Endothelial cell of umbilical vein (primary cell): ENCODE measurements around the gene CNKSR2. TPM values are rescaled to one million over a fixed set of nuclear protein-coding genes. Genes with fewer than 3 reads are reported as not detected.

Experiments
- BruUV-seq: library from RNA; stranded (reverse); fragments of 400-500 nt; replicated peaks from 2 replicates; lab custom pipeline; 2021; lab: Mats Ljungman, UMichigan
- CTCF ChIA-PET: fragments of 300-600, 350-600 bp; sonication (Branson Sonifier 250); formaldehyde crosslinking; loops from one replicate; lab custom pipeline; 2021; ENCODE audit warnings: antibody characterized with exemption, inconsistent platforms; lab: Charles Lee
- POLR2A ChIA-PET: fragments of 300-600, 350-600 bp; sonication (Branson Sonifier 250); formaldehyde crosslinking; loops from one replicate; lab custom pipeline; 2021; ENCODE audit warnings: antibody characterized with exemption, inconsistent platforms; lab: Charles Lee
- DNase-seq: peaks from one replicate; pipeline ENCODE4 v3.0.0-alpha.2; 2011; ENCODE audit warnings: low read depth, low spot score
- FAIRE-seq: peaks from 2 replicates; lab custom pipeline; 2011; peaks lifted over from hg19 to GRCh38; lab: Jason Lieb, UNC
- H2AFZ ChIP-seq: 2 replicates; pipeline ENCODE4 v1.6.0; 2012; ENCODE audit warnings: low read depth, low read length, control low read depth, inconsistent platforms
- H3K27ac ChIP-seq: 2 replicates; pipeline ENCODE4 v1.5.1; 2011; ENCODE audit warnings: low read depth, mild to moderate bottlenecking, control low read depth, low read length, moderate library complexity; ENCODE audit not compliant: insufficient read depth
- H3K27me3 ChIP-seq, 2 experiments: 2 replicates each; pipeline versions ENCODE4 v1.6.0 to v1.6.1; 2011; ENCODE audit warnings: low read length in 2 of 2, mixed read lengths in 1 of 2; ENCODE audit not compliant: control insufficient read depth in 2 of 2, insufficient read depth in 2 of 2
- H3K36me3 ChIP-seq, 2 experiments: 2 replicates in 1 of 2; 3 replicates in 1 of 2; pipeline ENCODE4 v1.5.1; 2011; ENCODE audit warnings: low read length in 2 of 2, mild to moderate bottlenecking in 1 of 2, moderate library complexity in 1 of 2; ENCODE audit not compliant: control insufficient read depth in 2 of 2, insufficient read depth in 2 of 2; ENCODE audit errors: extremely low read depth in 1 of 2
- H3K4me1 ChIP-seq: 3 replicates; pipeline ENCODE4 v1.5.1; 2011; ENCODE audit warnings: mild to moderate bottlenecking, low read length; ENCODE audit not compliant: control insufficient read depth, insufficient read depth; ENCODE audit errors: extremely low read depth
- H3K4me2 ChIP-seq: 2 replicates; pipeline ENCODE4 v1.6.1; 2011; ENCODE audit warnings: low read length, control low read depth, mixed read lengths; ENCODE audit not compliant: insufficient read depth
- H3K4me3 ChIP-seq, 3 experiments: fragments of 200-600 bp in 1 of 3; sonication (generic), shearing (Covaris generic) in 1 of 3; replicated peaks in 1 of 3; 2 replicates each; pipeline ENCODE4 v1.5.1; 2011 to 2016; ENCODE audit warnings: control low read depth in 3 of 3, low read length in 3 of 3, mild to moderate bottlenecking in 2 of 3, inconsistent platforms in 1 of 3, low read depth in 1 of 3, moderate library complexity in 1 of 3; ENCODE audit not compliant: insufficient read depth in 1 of 3
- H3K79me2 ChIP-seq: 2 replicates; pipeline ENCODE4 v1.6.0; 2012; ENCODE audit warnings: low read length, inconsistent platforms; ENCODE audit not compliant: control insufficient read depth, insufficient read depth
- H3K9ac ChIP-seq: replicated peaks from 2 replicates; pipeline ENCODE3; 2011; ENCODE audit warnings: low read length, control low read depth; ENCODE audit not compliant: insufficient read depth; ENCODE audit errors: extremely low read depth
- H3K9me1 ChIP-seq: replicated peaks from 3 replicates; pipeline ENCODE4 v1.6.0; 2011; ENCODE audit warnings: mild to moderate bottlenecking, low read length; ENCODE audit not compliant: control insufficient read depth, insufficient read depth; ENCODE audit errors: extremely low read depth
- H3K9me3 ChIP-seq: replicated peaks from 2 replicates; pipeline ENCODE4 v1.5.1; 2012; ENCODE audit warnings: low read length, inconsistent platforms; ENCODE audit not compliant: control insufficient read depth, insufficient read depth
- H4K20me1 ChIP-seq: replicated peaks from 2 replicates; pipeline ENCODE3; 2011; ENCODE audit warnings: mild to moderate bottlenecking, low read length; ENCODE audit not compliant: control insufficient read depth, insufficient read depth; ENCODE audit errors: extremely low read depth
- EZH2 ChIP-seq: IDR thresholded peaks from 2 replicates; pipeline ENCODE4 v1.6.1; 2012; ENCODE audit warnings: borderline replicate concordance, low read depth, mild to moderate bottlenecking, moderate library complexity, low read length, inconsistent platforms; ENCODE audit not compliant: severe bottlenecking
- FOS ChIP-seq: IDR thresholded peaks from 2 replicates; pipeline ENCODE4 v1.6.1; 2011; ENCODE audit warnings: mild to moderate bottlenecking, low read length, moderate library complexity, borderline replicate concordance; ENCODE audit not compliant: insufficient read depth
- GATA2 ChIP-seq: IDR thresholded peaks from 2 replicates; pipeline ENCODE4 v1.7.0; 2011; ENCODE audit warnings: low read depth, mild to moderate bottlenecking, moderate library complexity, mixed read lengths, low read length; ENCODE audit not compliant: insufficient read length, insufficient read depth
- JUN ChIP-seq: IDR thresholded peaks from 2 replicates; pipeline ENCODE4 v1.6.1; 2011; ENCODE audit warnings: borderline replicate concordance, low read depth; ENCODE audit not compliant: insufficient read length, insufficient read depth
- POLR2A ChIP-seq: IDR thresholded peaks from 2 replicates; pipeline ENCODE4 v1.6.1; 2012; ENCODE audit warnings: low read depth, mild to moderate bottlenecking, control low read depth, low read length
- dilution Hi-C: fragments of 300-500 bp; cut with MboI; formaldehyde crosslinking; loops from one replicate; pipeline ENCODE4 v1.15.0; 2019; ENCODE audit warnings: low sequenced_read_pairs; ENCODE audit not compliant: extremely low pct_ligation_motif_present
- intact Hi-C: fragments of 100-400 bp; cut with micrococcal nuclease; formaldehyde crosslinking; loops from one replicate; pipeline ENCODE4 v1.10.0; 2022
- polyA plus RNA-seq, 4 experiments: library from polyadenylated mRNA; depleted of rRNA in 3 of 4; stranded (reverse) in 3 of 4; unstranded in 1 of 4; fragments of >200 nt; gene quantifications; 2 replicates each; pipeline versions ENCODE4 v1.2.1 to v1.2.3, GENCODE V29; 2011 to 2012; ENCODE audit warnings: missing spikeins in 1 of 4
- total RNA-seq: library from RNA; stranded (reverse); gene quantifications from 2 replicates; pipeline ENCODE4 v1.2.3, GENCODE V29; 2021
- TF ChIP-seq, protein P1 (sequence below): IDR thresholded peaks from 2 replicates; pipeline ENCODE4 v1.6.1; 2011; ENCODE audit not compliant: insufficient read depth, insufficient read length

The CNKSR2 gene
- total and polyA plus RNA-seq, 2 donors (not counting 3 experiments of a cell fraction or from before 2014, with no cell fraction given), result 0.13 TPM; not detected in 1

DNA sequence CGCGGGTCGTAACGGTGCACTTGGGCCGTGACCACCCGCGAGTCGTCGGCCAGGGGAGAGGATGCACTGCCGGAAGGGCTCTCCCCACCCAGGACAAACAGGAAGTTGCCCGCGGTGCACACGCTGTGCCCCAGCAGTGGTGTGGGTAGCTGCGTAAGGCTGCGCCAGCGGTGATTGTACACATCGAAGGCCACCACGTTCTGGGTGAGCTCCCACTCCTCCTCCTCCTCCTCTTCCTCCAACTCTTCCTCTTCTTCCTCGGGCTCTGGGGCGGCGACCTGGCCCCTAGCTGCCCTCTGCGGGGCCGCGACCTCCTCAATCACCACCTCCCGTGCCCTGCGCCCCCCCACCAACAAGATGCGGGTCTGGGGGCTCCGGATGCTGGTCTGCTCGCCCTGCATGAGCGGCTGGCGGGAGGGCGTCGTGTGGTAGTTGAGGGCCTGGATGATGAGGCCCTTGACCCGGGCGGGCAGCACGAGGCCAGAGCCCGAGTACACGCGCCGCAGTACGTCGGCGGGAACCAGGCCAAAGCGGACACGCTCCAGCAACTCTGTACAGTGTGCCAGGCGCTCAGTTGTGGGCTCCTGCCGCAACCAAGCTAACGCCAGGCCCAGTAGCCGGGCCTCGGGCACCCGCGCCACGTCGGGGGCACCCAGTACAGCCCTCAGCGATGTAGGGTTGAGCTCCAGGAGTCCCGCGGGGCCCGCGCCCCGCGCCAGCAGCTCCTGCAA is 282.5 kb downstream of the CNKSR2 start:
- H3K79me2 ChIP-seq, result no peaks in the 10 kb centered on the region
- no peak overlapping the region for H3K27ac ChIP-seq
- H3K9me1 ChIP-seq, result no peaks in the 10 kb centered on the region
- peaks cover 12 to 18% of the 10 kb centered on the region in 2 experiments for H3K27me3 ChIP-seq
- no peaks in the 10 kb centered on the region for H3K9me3 ChIP-seq
- no peak overlapping the region for H3K4me2 ChIP-seq
- no peak overlapping the region for H3K9ac ChIP-seq
- no peaks in the 10 kb centered on the region for H4K20me1 ChIP-seq
- no peaks in the 10 kb centered on the region for H3K36me3 ChIP-seq
- CTCF ChIA-PET, result no interaction called here
- no peak for TF ChIP-seq JUN
- TF ChIP-seq POLR2A, result no peak
- TF ChIP-seq FOS, result no peak
- TF ChIP-seq EZH2, result no peak
- no peak for TF ChIP-seq GATA2
- TF ChIP-seq, protein P1, sequence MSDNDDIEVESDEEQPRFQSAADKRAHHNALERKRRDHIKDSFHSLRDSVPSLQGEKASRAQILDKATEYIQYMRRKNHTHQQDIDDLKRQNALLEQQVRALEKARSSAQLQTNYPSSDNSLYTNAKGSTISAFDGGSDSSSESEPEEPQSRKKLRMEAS, result no peak
- no TSS peak for BruUV-seq
- POLR2A ChIA-PET, result no interaction called here
- FAIRE-seq (no peak), DNase-seq (no peak)
- H3K4me1 ChIP-seq, result no peaks in the 10 kb centered on the region
- no peak overlapping the region for H2AFZ ChIP-seq
- dilution Hi-C loops (no loop called here), intact Hi-C loops (no loop called here)
- no peak overlapping the region for H3K4me3 ChIP-seq
